PFSK-1 (cell line): Measurements from ENCODE around the gene ORC4.
A peak's percentile ranks its signal among the peaks of the same experiment; 100 is the strongest.

Experiments
- FOXP2 ChIP-seq: optimal IDR thresholded peaks from 2 replicates; pipeline ENCODE3; 2011; ENCODE audit warnings: borderline replicate concordance, control low read depth, inconsistent platforms; ENCODE audit not compliant: insufficient read depth; ENCODE audit errors: extremely low read length, extremely low read depth
- POLR2AphosphoS5 ChIP-seq: IDR thresholded peaks from 2 replicates; pipeline ENCODE4 v1.6.1; 2012; ENCODE audit warnings: low read depth, mild to moderate bottlenecking, control low read depth, low read length, moderate library complexity
- SIN3A ChIP-seq: IDR thresholded peaks from 2 replicates; pipeline ENCODE4 v1.6.1; 2012; ENCODE audit warnings: mild to moderate bottlenecking, low read length, moderate library complexity, borderline replicate concordance; ENCODE audit not compliant: insufficient read depth
- TAF1 ChIP-seq: IDR thresholded peaks from 2 replicates; pipeline ENCODE4 v1.6.1; 2012; ENCODE audit warnings: low read length, control low read depth, borderline replicate concordance; ENCODE audit not compliant: insufficient read depth
- TF ChIP-seq, protein P1 (sequence below), 2 experiments: IDR thresholded peaks; 2 replicates each; pipeline versions ENCODE4 v1.6.1 to v1.8.0; 2011 to 2012; ENCODE audit warnings: low read depth in 2 of 2, low read length in 2 of 2, control low read depth in 1 of 2, inconsistent platforms in 1 of 2, mild to moderate bottlenecking in 1 of 2, moderate library complexity in 1 of 2; ENCODE audit not compliant: insufficient read depth in 1 of 2

Gene ORC4

DNA sequence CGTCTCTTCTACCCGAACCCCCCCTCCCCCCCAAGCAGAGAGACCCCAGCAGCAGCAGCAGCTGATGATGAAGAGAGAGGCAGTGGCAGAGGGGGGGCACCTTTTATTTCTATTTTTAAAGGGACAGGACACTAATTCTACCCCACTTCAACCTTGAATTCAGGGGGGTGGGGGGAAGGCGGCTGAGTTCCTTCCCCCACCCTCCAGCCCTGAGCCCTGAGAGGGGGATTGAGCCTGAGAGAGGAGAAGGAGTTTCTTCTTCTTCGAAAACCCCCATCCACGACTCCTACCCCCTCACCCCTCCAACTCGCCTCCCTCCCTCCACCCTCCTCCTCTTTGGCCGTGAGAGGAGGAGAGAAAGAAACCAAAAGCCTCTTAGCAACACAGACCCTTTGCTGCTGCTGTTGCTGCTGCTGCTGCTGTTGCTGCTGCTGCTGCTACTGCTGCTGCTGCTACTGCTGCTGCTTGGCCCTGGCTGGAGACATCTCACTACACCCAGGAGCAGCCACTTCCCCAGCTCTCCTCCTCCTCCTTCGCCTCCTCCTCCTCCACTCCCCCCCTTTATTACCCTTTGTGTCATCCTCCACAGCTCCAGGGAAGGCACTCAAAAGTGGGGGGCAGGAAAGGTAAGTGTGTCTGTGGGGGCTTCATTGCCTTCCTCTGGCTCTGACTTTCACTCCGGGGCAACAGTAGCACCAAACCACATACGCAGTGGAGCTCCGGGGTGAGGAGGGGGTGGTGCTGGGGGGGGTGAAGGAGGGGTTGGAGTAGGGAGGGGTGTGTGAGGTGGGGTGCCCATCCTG is 723 bp upstream of the ORC4 start, which contains the start of gene MBD5:
Gene MBD5 (plus strand): TSS at position 33 of the 803 bp plus-strand sequence.
- peak; percentile 76; the same call in 1 of the 2 replicates for TF ChIP-seq TAF1
- no peak for TF ChIP-seq SIN3A
- TF ChIP-seq, protein P1, sequence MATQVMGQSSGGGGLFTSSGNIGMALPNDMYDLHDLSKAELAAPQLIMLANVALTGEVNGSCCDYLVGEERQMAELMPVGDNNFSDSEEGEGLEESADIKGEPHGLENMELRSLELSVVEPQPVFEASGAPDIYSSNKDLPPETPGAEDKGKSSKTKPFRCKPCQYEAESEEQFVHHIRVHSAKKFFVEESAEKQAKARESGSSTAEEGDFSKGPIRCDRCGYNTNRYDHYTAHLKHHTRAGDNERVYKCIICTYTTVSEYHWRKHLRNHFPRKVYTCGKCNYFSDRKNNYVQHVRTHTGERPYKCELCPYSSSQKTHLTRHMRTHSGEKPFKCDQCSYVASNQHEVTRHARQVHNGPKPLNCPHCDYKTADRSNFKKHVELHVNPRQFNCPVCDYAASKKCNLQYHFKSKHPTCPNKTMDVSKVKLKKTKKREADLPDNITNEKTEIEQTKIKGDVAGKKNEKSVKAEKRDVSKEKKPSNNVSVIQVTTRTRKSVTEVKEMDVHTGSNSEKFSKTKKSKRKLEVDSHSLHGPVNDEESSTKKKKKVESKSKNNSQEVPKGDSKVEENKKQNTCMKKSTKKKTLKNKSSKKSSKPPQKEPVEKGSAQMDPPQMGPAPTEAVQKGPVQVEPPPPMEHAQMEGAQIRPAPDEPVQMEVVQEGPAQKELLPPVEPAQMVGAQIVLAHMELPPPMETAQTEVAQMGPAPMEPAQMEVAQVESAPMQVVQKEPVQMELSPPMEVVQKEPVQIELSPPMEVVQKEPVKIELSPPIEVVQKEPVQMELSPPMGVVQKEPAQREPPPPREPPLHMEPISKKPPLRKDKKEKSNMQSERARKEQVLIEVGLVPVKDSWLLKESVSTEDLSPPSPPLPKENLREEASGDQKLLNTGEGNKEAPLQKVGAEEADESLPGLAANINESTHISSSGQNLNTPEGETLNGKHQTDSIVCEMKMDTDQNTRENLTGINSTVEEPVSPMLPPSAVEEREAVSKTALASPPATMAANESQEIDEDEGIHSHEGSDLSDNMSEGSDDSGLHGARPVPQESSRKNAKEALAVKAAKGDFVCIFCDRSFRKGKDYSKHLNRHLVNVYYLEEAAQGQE (IDR thresholded peaks at IDR 0.05; ENCODE audit: insufficient read depth in 1 of 2, low read depth in 2 of 2, low read length in 2 of 2) = no peak
- peak; percentile 53; the same call in 1 of the 2 replicates for TF ChIP-seq POLR2AphosphoS5
- no peak for TF ChIP-seq FOXP2

DNA sequence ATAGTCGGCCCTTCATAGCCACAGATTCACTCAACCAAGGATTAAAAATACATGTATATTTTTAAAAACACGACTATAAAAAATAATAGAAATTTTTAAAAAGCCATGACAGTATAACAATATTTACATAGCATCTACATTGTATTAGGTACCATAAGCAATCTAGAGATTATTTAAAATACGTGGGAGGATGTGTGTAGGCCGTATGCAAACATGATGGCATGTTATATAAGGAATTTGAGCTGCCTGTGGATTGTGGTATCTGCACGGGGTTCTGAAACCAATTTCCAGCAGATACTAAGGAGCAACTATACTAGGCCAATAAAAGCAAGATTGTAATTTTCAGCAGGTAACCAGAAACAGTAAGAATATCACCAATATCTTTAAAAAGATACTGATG is 5.9 kb downstream of the ORC4 start:
- TF ChIP-seq, protein P1 (IDR thresholded peaks at IDR 0.05; ENCODE audit: insufficient read depth in 1 of 2, low read depth in 2 of 2, low read length in 2 of 2) = no peak
- TF ChIP-seq TAF1 (no peak), FOXP2 (no peak), SIN3A (no peak), POLR2AphosphoS5 (no peak)

DNA sequence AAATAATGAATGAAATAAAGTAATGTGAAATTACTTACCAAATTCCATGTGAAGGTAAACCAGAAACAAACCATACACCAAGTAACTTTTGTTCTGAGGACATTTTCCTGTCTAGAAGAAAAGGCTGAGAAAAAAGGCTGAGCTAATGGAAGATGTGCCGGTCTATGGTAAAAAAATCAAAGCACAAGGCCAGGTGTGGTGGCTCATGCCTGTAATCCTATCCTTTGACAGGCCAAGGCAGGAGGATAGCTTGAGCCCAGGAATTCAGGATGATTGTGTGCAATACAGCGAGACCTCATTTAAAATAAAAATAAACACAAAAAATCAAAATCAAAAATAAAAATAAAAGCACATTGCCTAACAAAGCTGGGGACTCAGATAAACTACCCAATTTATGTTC is 6.7 kb downstream of the ORC4 start:
- TF ChIP-seq FOXP2 (no peak), POLR2AphosphoS5 (no peak), SIN3A (no peak), TAF1 (no peak)
- TF ChIP-seq, protein P1 (IDR thresholded peaks at IDR 0.05; ENCODE audit: insufficient read depth in 1 of 2, low read depth in 2 of 2, low read length in 2 of 2) = no peak

DNA sequence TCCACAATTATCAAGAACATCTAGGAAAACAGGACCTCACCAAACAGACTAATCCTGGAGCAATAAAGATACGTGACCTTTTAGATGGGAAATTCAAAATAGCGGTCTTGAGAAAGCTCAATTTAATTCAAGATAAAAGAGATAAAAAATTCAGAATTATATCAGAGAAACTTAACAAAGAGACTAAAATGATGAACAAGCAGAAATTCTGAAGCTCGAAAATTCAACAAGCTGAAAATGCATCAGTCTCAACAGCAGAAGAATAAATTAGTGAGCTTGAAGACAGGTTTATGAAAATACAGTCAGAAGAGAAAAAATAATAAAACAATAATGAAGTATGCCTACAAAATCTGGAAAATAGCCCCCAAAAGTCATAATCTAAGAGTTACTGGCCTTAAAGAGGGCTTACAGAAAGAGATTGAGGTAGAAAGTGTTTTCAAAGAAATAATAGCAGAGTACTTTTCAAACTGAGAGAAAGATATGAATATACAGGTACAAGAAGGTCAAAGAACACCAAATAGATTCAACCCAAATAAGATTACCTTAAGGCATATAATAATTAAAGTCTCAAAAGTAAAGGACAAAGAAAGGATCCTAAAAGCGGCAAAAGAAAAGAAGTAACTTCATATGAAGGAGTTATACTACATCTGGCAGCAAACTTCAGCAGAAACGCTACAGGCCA is 13.2 kb downstream of the ORC4 start:
- TF ChIP-seq FOXP2 (no peak), POLR2AphosphoS5 (no peak), SIN3A (no peak), TAF1 (no peak)
- TF ChIP-seq, protein P1 (IDR thresholded peaks at IDR 0.05; ENCODE audit: insufficient read depth in 1 of 2, low read depth in 2 of 2, low read length in 2 of 2) = no peak
